A549 (cell line): ENCODE data around the gene DNAAF5. TPM values are rescaled to one million over a fixed set of nuclear protein-coding genes. Genes with fewer than 3 reads are reported as not detected.

Experiments used
- ATAC-seq, 2 experiments: fragments of 200-7000 bp in 1 of 2; fragments of >200 bp in 1 of 2; cut with Nextera tagmentation in 1 of 2; cut with Tn5 transposase in 1 of 2; 3 replicates each; pipeline versions ENCODE4 v1.8.0 to v1.9.1; 2018 to 2020; ENCODE audit warnings: mild to moderate bottlenecking in 1 of 2, moderate library complexity in 1 of 2
- CTCF ChIA-PET: fragments of 300-600 bp; sonication (Branson Sonifier 250); formaldehyde crosslinking; extraction: SDS; loops from one replicate; lab custom pipeline; 2021; ENCODE audit warnings: antibody characterized with exemption, inconsistent platforms; lab: Yijun Ruan, JAX
- POLR2A ChIA-PET: fragments of 350-600 bp; formaldehyde crosslinking; extraction: SDS; loops from one replicate; lab custom pipeline; 2021; ENCODE audit warnings: antibody characterized with exemption, inconsistent platforms; lab: Yijun Ruan, JAX
- DNase-seq, 2 experiments: peaks; one replicate each; pipeline versions ENCODE4 v3.0.0 to v3.0.0-alpha.2; 2011 to 2016; ENCODE audit warnings: low read depth in 1 of 2, low spot score in 1 of 2
- FAIRE-seq: peaks from 2 replicates; lab custom pipeline; 2011; peaks lifted over from hg19 to GRCh38; lab: Jason Lieb, UNC
- H3K27ac ChIP-seq, 2 experiments: fragments of >200 bp; sonication (Bioruptor Twin); formaldehyde crosslinking; 3 replicates each; pipeline ENCODE4 v1.5.1; 2016 to 2017
- H3K4me1 ChIP-seq: fragments of >200 bp; sonication (Bioruptor Twin); formaldehyde crosslinking; 3 replicates; pipeline ENCODE4 v1.6.1; 2016
- H3K4me2 ChIP-seq: fragments of >200 bp; sonication (Bioruptor Twin); formaldehyde crosslinking; 3 replicates; pipeline ENCODE4 v1.6.1; 2016
- H3K4me3 ChIP-seq: fragments of >200 bp; sonication (Bioruptor Twin); formaldehyde crosslinking; 3 replicates; pipeline ENCODE4 v1.5.1; 2016
- H3K9me3 ChIP-seq: fragments of >200 bp; sonication (Bioruptor Twin); formaldehyde crosslinking; 3 replicates; pipeline ENCODE4 v1.6.1; 2016
- BCL3 ChIP-seq: fragments of >200 bp; sonication (Bioruptor Twin); formaldehyde crosslinking; IDR thresholded peaks from 3 replicates; pipeline ENCODE4 v1.6.1; 2016
- CBX8 ChIP-seq: fragments of 200-600 bp; sonication (generic); IDR thresholded peaks from 2 replicates; pipeline ENCODE4 v1.6.1; 2016
- CEBPB ChIP-seq, 2 experiments: fragments of >200 bp in 1 of 2; sonication (Bioruptor Twin) in 1 of 2; formaldehyde crosslinking in 1 of 2; IDR thresholded peaks; 2 replicates each; pipeline ENCODE4 v1.6.1; 2012 to 2016
- CHD2 ChIP-seq: fragments of 150-350 bp; IDR thresholded peaks from 2 replicates; pipeline ENCODE4 v1.6.1; 2014; ENCODE audit warnings: low read length; ENCODE audit not compliant: partially characterized antibody
- CTCF ChIP-seq: fragments of >200 bp; sonication (Bioruptor Twin); formaldehyde crosslinking; IDR thresholded peaks from 3 replicates; pipeline ENCODE4 v1.5.1; 2016
- E2F6 ChIP-seq: IDR thresholded peaks from 2 replicates; pipeline ENCODE4 v1.6.1; 2012; ENCODE audit warnings: low read depth, borderline replicate concordance
- FOSB ChIP-seq: fragments of 250-450 bp; sonication (Bioruptor Pico); IDR thresholded peaks from 2 replicates; pipeline ENCODE4 v1.5.0; 2020; ENCODE audit warnings: mild to moderate bottlenecking, moderate library complexity
- HES2 ChIP-seq: fragments of >200 bp; sonication (Bioruptor Twin); formaldehyde crosslinking; IDR thresholded peaks from 2 replicates; pipeline ENCODE4 v1.6.1; 2016
- HOXA7 ChIP-seq: fragments of 250-450 bp; sonication (Bioruptor Pico); IDR thresholded peaks from 2 replicates; pipeline ENCODE4 v1.5.0; 2020; ENCODE audit warnings: mild to moderate bottlenecking, moderate library complexity
- HOXB5 ChIP-seq: fragments of 250-450 bp; sonication (Bioruptor Pico); IDR thresholded peaks from 2 replicates; pipeline ENCODE4 v1.5.0; 2020; ENCODE audit warnings: mild to moderate bottlenecking, moderate library complexity
- JUN ChIP-seq, 2 experiments: fragments of >200 bp; sonication (Bioruptor Twin); formaldehyde crosslinking; IDR thresholded peaks; 2 replicates in 1 of 2; 3 replicates in 1 of 2; pipeline ENCODE4 v1.6.1; 2016 to 2017
- JUNB ChIP-seq: fragments of >200 bp; sonication (Bioruptor Twin); formaldehyde crosslinking; IDR thresholded peaks from 2 replicates; pipeline ENCODE4 v1.6.1; 2016
- KDM5A ChIP-seq: fragments of 200-600 bp; sonication (generic); IDR thresholded peaks from 2 replicates; pipeline ENCODE4 v1.6.1; 2016; ENCODE audit warnings: antibody characterized with exemption, mild to moderate bottlenecking
- MAFK ChIP-seq: fragments of 450-650 bp; IDR thresholded peaks from 2 replicates; pipeline ENCODE4 v1.6.1; 2014; ENCODE audit not compliant: partially characterized antibody
- MAX ChIP-seq: IDR thresholded peaks from 2 replicates; pipeline ENCODE4 v1.6.1; 2012
- MYC ChIP-seq: IDR thresholded peaks from 2 replicates; pipeline ENCODE4 v1.6.1; 2012; ENCODE audit warnings: mild to moderate bottlenecking, inconsistent platforms, low read length, improper control_type of control experiment, borderline replicate concordance
- NFE2L2 ChIP-seq: fragments of 150-350 bp; conservative IDR thresholded peaks from 2 replicates; pipeline ENCODE4 v1.6.1; 2014; ENCODE audit warnings: low read length
- NPAS2 ChIP-seq: fragments of 250-450 bp; sonication (Bioruptor Pico); IDR thresholded peaks from 2 replicates; pipeline ENCODE4 v1.8.0; 2022; ENCODE audit warnings: mild to moderate bottlenecking, moderate library complexity, borderline replicate concordance
- NR3C1 ChIP-seq: fragments of >200 bp; sonication (Bioruptor Twin); formaldehyde crosslinking; IDR thresholded peaks from 3 replicates; pipeline ENCODE4 v1.6.1; 2017
- POLR2AphosphoS2 ChIP-seq: conservative IDR thresholded peaks from 2 replicates; pipeline ENCODE4 v1.6.1; 2012; ENCODE audit warnings: low read length, improper control_type of control experiment, inconsistent platforms
- REST ChIP-seq: fragments of 200-600 bp; sonication (generic); IDR thresholded peaks from 2 replicates; pipeline ENCODE4 v1.6.1; 2016; ENCODE audit warnings: antibody characterized with exemption, mild to moderate bottlenecking, moderate library complexity
- TFCP2L1 ChIP-seq: fragments of 250-450 bp; sonication (Bioruptor Pico); IDR thresholded peaks from 2 replicates; pipeline ENCODE4 v1.5.0; 2021; ENCODE audit warnings: mild to moderate bottlenecking
- USF2 ChIP-seq: fragments of 450-650 bp; IDR thresholded peaks from 2 replicates; pipeline ENCODE4 v1.6.1; 2014; ENCODE audit warnings: antibody characterized with exemption
- whole genome bisulfite sequencing: methylation state at CpG from one replicate; pipeline ENCODE4 v1.1.6; 2017; ENCODE audit errors: missing lambda C conversion rate; 5-methylcytosine and 5-hydroxymethylcytosine counted together
- polyA plus RNA-seq, 4 experiments: library from polyadenylated mRNA; depleted of rRNA in 3 of 4; stranded (reverse); fragments of >200 nt; fragmentation: RNase III in 1 of 4; extraction: RNeasy Plus Mini Kit Qiagen cat#74134 plus additional on column Dnase treatment in 1 of 4; gene quantifications; 2 replicates in 3 of 4; 3 replicates in 1 of 4; pipeline ENCODE4 v1.2.3, GENCODE V29; 2011 to 2017

Gene DNAAF5
- polyA plus RNA-seq, 2 of the 4 experiments (the other 2 are of a cell fraction) = 27.8 to 34.7 TPM

- Histone ChIP-seq H3K4me1 (no peaks in the 10 kb centered on the region), H3K4me2 (no peak overlapping the region), H3K27ac (no peak overlapping the region), H3K9me3 (no peaks in the 10 kb centered on the region), H3K4me3 (no peak overlapping the region)
- POLR2A ChIA-PET = no interaction called here
- CTCF ChIA-PET = interaction anchor here (1.1 to 2.0 kb wide), 3 partner anchors 20 to 433 kb away, joined by 3 to 7 read pairs (median 3); no protein-coding TSS in a partner anchor
- DNase-seq (no peak), FAIRE-seq (no peak), ATAC-seq (no peak)
- WGBS = 97% methylated on average over 42 of the region's 49 CpGs
- TF ChIP-seq JUNB (no peak), NPAS2 (CRISPR knock-in tag) (no peak), CBX8 (no peak), BCL3 (no peak), MAX (no peak), CEBPB (IDR thresholded peaks at IDR 0.05) (no peak), JUN (IDR thresholded peaks at IDR 0.05) (no peak), NR3C1 (no peak), HOXB5 (CRISPR knock-in tag) (no peak), REST (no peak), CHD2 (no peak), CTCF (no peak), HES2 (no peak)
These were observed 28.3 kb downstream of the DNAAF5 start for GRCh38 chr7:754531-755412.

- WGBS = 87% methylated on average over 9 of the region's 9 CpGs
- H3K4me2 ChIP-seq = no peak overlapping the region
- TF ChIP-seq POLR2AphosphoS2 (no peak), MAFK (no peak), NFE2L2 (no peak), USF2 (no peak), TFCP2L1 (CRISPR knock-in tag) (no peak), KDM5A (no peak), CTCF (no peak), HOXA7 (CRISPR knock-in tag) (no peak), MYC (no peak), FOSB (CRISPR knock-in tag) (no peak), BCL3 (no peak), E2F6 (no peak)
These were observed 28.9 kb downstream of the DNAAF5 start for GRCh38 chr7:755413-755805.

More at GRCh38 chr7:755413-755805, 28.9 kb downstream of the DNAAF5 start:
- DNase-seq (no peak), FAIRE-seq (no peak), ATAC-seq (no peak)
- H3K27ac ChIP-seq = no peak overlapping the region
- no peaks in the 10 kb centered on the region for H3K9me3 ChIP-seq
- CTCF ChIA-PET = interaction anchor here (1.1 to 2.0 kb wide), 3 partner anchors 19 to 433 kb away, joined by 3 to 7 read pairs (median 3); no protein-coding TSS in a partner anchor
- no peak overlapping the region for H3K4me3 ChIP-seq
- H3K4me1 ChIP-seq = no peaks in the 10 kb centered on the region
- POLR2A ChIA-PET = no interaction called here
